GM23338 (cell line): ENCODE results near the gene LGALSL. TPM values are rescaled to one million over a fixed set of nuclear protein-coding genes. Genes with fewer than 3 reads are reported as not detected.

Source experiments
- ATAC-seq: fragments of 200-7000 bp; cut with Tn5 transposase; 3 replicates; pipeline ENCODE4 v1.9.1; 2020
- DNase-seq: peaks from one replicate; pipeline ENCODE4 v3.0.0-alpha.2; 2015; ENCODE audit warnings: low spot score
- H2AFZ ChIP-seq: fragments of 200-600 bp; sonication (generic); 2 replicates; pipeline ENCODE4 v1.8.0; 2016; ENCODE audit warnings: antibody characterized with exemption, mild to moderate bottlenecking, moderate library complexity
- H3F3A ChIP-seq: fragments of 200-600 bp; sonication (generic); replicated peaks from 2 replicates; pipeline ENCODE4 v1.8.0; 2017; ENCODE audit warnings: antibody characterized with exemption, mixed run types, low read depth
- H3K27ac ChIP-seq: fragments of 200-600 bp; sonication (generic); 2 replicates; pipeline ENCODE4 v1.6.1; 2016; ENCODE audit warnings: low read depth
- H3K27me3 ChIP-seq: fragments of 200-600 bp; sonication (generic); 2 replicates; pipeline ENCODE4 v1.8.0; 2016; ENCODE audit warnings: mild to moderate bottlenecking, mixed run types, moderate library complexity; ENCODE audit not compliant: insufficient read depth
- H3K36me3 ChIP-seq: fragments of 200-600 bp; sonication (generic); 2 replicates; pipeline ENCODE4 v1.8.0; 2016; ENCODE audit warnings: mild to moderate bottlenecking; ENCODE audit not compliant: insufficient read depth
- H3K4me1 ChIP-seq: fragments of 200-600 bp; sonication (generic); 2 replicates; pipeline ENCODE4 v1.8.0; 2016; ENCODE audit warnings: mild to moderate bottlenecking, moderate library complexity; ENCODE audit not compliant: insufficient read depth
- H3K4me2 ChIP-seq: fragments of 200-600 bp; sonication (generic); 2 replicates; pipeline ENCODE4 v1.7.1; 2017; ENCODE audit warnings: mixed run types
- H3K4me3 ChIP-seq: fragments of 200-600 bp; sonication (generic); 2 replicates; pipeline ENCODE4 v1.6.1; 2016; ENCODE audit warnings: mixed run types
- H3K79me2 ChIP-seq: fragments of 200-600 bp; sonication (generic); replicated peaks from 2 replicates; pipeline ENCODE4 v1.8.0; 2017; ENCODE audit warnings: mild to moderate bottlenecking; ENCODE audit not compliant: insufficient read depth
- H3K9me2 ChIP-seq: fragments of 200-600 bp; sonication (generic); 2 replicates; pipeline ENCODE4 v1.8.0; 2017; ENCODE audit not compliant: insufficient read depth
- H4K20me1 ChIP-seq: fragments of 200-600 bp; sonication (generic); replicated peaks from 2 replicates; pipeline ENCODE4 v1.8.0; 2017; ENCODE audit warnings: mild to moderate bottlenecking; ENCODE audit not compliant: insufficient read depth
- H3K27ac Mint-ChIP-seq: 2 replicates; pipeline ENCODE4 v1.8.0; 2020; ENCODE audit warnings: inconsistent platforms, mild to moderate bottlenecking, moderate library complexity, mixed read lengths
- H3K27me3 Mint-ChIP-seq: 3 replicates; pipeline ENCODE4 v1.8.0; 2022; ENCODE audit warnings: low read depth, mild to moderate bottlenecking, moderate library complexity, mixed read lengths, inconsistent platforms; ENCODE audit not compliant: insufficient read depth, poor library complexity
- H3K36me3 Mint-ChIP-seq: 3 replicates; pipeline ENCODE4 v1.8.0; 2021; ENCODE audit warnings: low read depth, mild to moderate bottlenecking, inconsistent platforms, moderate library complexity, mixed read lengths
- H3K4me1 Mint-ChIP-seq: 3 replicates; pipeline ENCODE4 v1.8.0; 2020; ENCODE audit warnings: mild to moderate bottlenecking, inconsistent platforms, mixed read lengths
- H3K4me3 Mint-ChIP-seq: 3 replicates; pipeline ENCODE4 v1.8.0; 2021; ENCODE audit warnings: moderate library complexity, mild to moderate bottlenecking, inconsistent platforms, mixed read lengths
- H3K9me3 Mint-ChIP-seq: 3 replicates; pipeline ENCODE4 v1.8.0; 2020; ENCODE audit warnings: moderate library complexity, mild to moderate bottlenecking, inconsistent platforms, mixed read lengths
- CREB1 ChIP-seq: fragments of 250-450 bp; sonication (Bioruptor Pico); IDR thresholded peaks from 2 replicates; pipeline ENCODE4 v1.5.0; 2020; ENCODE audit warnings: low read depth, mild to moderate bottlenecking, moderate library complexity
- CTCF ChIP-seq, 2 experiments: fragments of 200-600 bp in 1 of 2; sonication (generic) in 1 of 2; conservative IDR thresholded peaks; 2 replicates each; pipeline versions ENCODE4 v1.5.1 to v1.6.1; 2016 to 2017; ENCODE audit warnings: antibody characterized with exemption in 2 of 2, low read depth in 2 of 2, mild to moderate bottlenecking in 2 of 2, moderate library complexity in 1 of 2
- ETS1 ChIP-seq: IDR thresholded peaks from 2 replicates; pipeline ENCODE4 v1.6.1; 2016; ENCODE audit warnings: antibody characterized with exemption
- EZH2 ChIP-seq: fragments of 200-600 bp; sonication (generic); IDR thresholded peaks from one replicate; pipeline ENCODE4 v1.8.0; 2017; ENCODE audit warnings: antibody characterized with exemption, mild to moderate bottlenecking, low read depth; ENCODE audit not compliant: unreplicated experiment
- EZH2phosphoT487 ChIP-seq: fragments of 200-600 bp; sonication (generic); IDR thresholded peaks from one replicate; pipeline ENCODE4 v1.8.1; 2018; ENCODE audit warnings: antibody characterized with exemption; ENCODE audit not compliant: unreplicated experiment
- JUNB ChIP-seq: IDR thresholded peaks from one replicate; pipeline ENCODE4 v1.6.1; 2016; ENCODE audit warnings: antibody characterized with exemption; ENCODE audit not compliant: unreplicated experiment
- NANOG ChIP-seq: IDR thresholded peaks from 2 replicates; pipeline ENCODE4 v1.6.1; 2016; ENCODE audit warnings: antibody characterized with exemption, borderline replicate concordance
- POLR2AphosphoS5 ChIP-seq: IDR thresholded peaks from 2 replicates; pipeline ENCODE4 v1.6.1; 2016; ENCODE audit warnings: antibody characterized with exemption, low read depth
- STAT1 ChIP-seq: IDR thresholded peaks from one replicate; pipeline ENCODE4 v1.6.1; 2016; ENCODE audit warnings: antibody characterized with exemption; ENCODE audit not compliant: unreplicated experiment
- ZNF114 ChIP-seq: fragments of 250-450 bp; sonication (Bioruptor Pico); IDR thresholded peaks from 2 replicates; pipeline ENCODE4 v1.5.0; 2020; ENCODE audit warnings: mild to moderate bottlenecking, moderate library complexity
- ZNF331 ChIP-seq: fragments of 250-450 bp; sonication (Bioruptor Pico); IDR thresholded peaks from 2 replicates; pipeline ENCODE4 v1.5.0; 2020; ENCODE audit warnings: low read depth, mild to moderate bottlenecking, moderate library complexity
- polyA plus RNA-seq: library from polyadenylated mRNA; unstranded; fragments of >200 nt; fragmentation: Nextera tagmentation; extraction: Ambion mirVana; gene quantifications from 2 replicates; pipeline ENCODE4 v1.2.1, GENCODE V29; 2016
- total RNA-seq: library from RNA; depleted of rRNA; stranded (reverse); fragments of >200 nt; shearing (Covaris generic); gene quantifications from 2 replicates; pipeline ENCODE4 v1.2.3, GENCODE V29; 2014
- TF ChIP-seq, protein P1 (sequence below): fragments of 250-450 bp; sonication (Bioruptor Pico); IDR thresholded peaks from 2 replicates; pipeline ENCODE4 v1.5.0; 2020; ENCODE audit warnings: mild to moderate bottlenecking, moderate library complexity
- TF ChIP-seq, protein P2 (sequence below): IDR thresholded peaks from one replicate; pipeline ENCODE4 v1.6.1; 2018; ENCODE audit warnings: antibody characterized with exemption; ENCODE audit not compliant: unreplicated experiment

LGALSL gene
- total and polyA plus RNA-seq, 2 experiments from 2014 or later = 20.6 to 28.4 TPM

- peaks cover 41% of the 10 kb centered on the region for H3K4me1 Mint-ChIP-seq
- Histone ChIP-seq H3K36me3 (no peaks in the 10 kb centered on the region), H3K79me2 (peaks cover 13% of the 10 kb centered on the region), H3K27me3 (no peaks in the 10 kb centered on the region), H3K9me2 (peaks cover 3% of the 10 kb centered on the region; the same call in 1 of the 2 replicates), H3K27ac (no peak overlapping the region), H2AFZ (no peak overlapping the region), H3F3A (no peaks in the 10 kb centered on the region), H3K4me2 (peak overlapping the region; percentile 22), H3K4me3 (no peak overlapping the region), H4K20me1 (no peaks in the 10 kb centered on the region), H3K4me1 (peaks cover 48% of the 10 kb centered on the region)
- no peak for ATAC-seq
- no peak for DNase-seq
- no peak overlapping the region for H3K4me3 Mint-ChIP-seq
- no peak for TF ChIP-seq ETS1
- TF ChIP-seq, protein P1, sequence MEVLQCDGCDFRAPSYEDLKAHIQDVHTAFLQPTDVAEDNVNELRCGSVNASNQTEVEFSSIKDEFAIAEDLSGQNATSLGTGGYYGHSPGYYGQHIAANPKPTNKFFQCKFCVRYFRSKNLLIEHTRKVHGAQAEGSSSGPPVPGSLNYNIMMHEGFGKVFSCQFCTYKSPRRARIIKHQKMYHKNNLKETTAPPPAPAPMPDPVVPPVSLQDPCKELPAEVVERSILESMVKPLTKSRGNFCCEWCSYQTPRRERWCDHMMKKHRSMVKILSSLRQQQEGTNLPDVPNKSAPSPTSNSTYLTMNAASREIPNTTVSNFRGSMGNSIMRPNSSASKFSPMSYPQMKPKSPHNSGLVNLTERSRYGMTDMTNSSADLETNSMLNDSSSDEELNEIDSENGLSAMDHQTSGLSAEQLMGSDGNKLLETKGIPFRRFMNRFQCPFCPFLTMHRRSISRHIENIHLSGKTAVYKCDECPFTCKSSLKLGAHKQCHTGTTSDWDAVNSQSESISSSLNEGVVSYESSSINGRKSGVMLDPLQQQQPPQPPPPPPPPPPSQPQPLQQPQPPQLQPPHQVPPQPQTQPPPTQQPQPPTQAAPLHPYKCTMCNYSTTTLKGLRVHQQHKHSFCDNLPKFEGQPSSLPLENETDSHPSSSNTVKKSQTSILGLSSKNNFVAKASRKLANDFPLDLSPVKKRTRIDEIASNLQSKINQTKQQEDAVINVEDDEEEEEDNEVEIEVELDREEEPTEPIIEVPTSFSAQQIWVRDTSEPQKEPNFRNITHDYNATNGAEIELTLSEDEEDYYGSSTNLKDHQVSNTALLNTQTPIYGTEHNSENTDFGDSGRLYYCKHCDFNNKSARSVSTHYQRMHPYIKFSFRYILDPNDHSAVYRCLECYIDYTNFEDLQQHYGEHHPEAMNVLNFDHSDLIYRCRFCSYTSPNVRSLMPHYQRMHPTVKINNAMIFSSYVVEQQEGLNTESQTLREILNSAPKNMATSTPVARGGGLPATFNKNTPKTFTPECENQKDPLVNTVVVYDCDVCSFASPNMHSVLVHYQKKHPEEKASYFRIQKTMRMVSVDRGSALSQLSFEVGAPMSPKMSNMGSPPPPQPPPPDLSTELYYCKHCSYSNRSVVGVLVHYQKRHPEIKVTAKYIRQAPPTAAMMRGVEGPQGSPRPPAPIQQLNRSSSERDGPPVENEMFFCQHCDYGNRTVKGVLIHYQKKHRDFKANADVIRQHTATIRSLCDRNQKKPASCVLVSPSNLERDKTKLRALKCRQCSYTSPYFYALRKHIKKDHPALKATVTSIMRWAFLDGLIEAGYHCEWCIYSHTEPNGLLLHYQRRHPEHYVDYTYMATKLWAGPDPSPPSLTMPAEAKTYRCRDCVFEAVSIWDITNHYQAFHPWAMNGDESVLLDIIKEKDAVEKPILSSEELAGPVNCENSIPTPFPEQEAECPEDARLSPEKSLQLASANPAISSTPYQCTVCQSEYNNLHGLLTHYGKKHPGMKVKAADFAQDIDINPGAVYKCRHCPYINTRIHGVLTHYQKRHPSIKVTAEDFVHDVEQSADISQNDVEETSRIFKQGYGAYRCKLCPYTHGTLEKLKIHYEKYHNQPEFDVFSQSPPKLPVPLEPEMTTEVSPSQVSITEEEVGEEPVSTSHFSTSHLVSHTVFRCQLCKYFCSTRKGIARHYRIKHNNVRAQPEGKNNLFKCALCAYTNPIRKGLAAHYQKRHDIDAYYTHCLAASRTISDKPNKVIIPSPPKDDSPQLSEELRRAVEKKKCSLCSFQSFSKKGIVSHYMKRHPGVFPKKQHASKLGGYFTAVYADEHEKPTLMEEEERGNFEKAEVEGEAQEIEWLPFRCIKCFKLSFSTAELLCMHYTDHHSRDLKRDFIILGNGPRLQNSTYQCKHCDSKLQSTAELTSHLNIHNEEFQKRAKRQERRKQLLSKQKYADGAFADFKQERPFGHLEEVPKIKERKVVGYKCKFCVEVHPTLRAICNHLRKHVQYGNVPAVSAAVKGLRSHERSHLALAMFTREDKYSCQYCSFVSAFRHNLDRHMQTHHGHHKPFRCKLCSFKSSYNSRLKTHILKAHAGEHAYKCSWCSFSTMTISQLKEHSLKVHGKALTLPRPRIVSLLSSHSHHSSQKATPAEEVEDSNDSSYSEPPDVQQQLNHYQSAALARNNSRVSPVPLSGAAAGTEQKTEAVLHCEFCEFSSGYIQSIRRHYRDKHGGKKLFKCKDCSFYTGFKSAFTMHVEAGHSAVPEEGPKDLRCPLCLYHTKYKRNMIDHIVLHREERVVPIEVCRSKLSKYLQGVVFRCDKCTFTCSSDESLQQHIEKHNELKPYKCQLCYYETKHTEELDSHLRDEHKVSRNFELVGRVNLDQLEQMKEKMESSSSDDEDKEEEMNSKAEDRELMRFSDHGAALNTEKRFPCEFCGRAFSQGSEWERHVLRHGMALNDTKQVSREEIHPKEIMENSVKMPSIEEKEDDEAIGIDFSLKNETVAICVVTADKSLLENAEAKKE = no peak
- TF ChIP-seq ZNF331 = no peak
- no peak for TF ChIP-seq EZH2phosphoT487
- no peak for TF ChIP-seq NANOG
- TF ChIP-seq JUNB = no peak
- TF ChIP-seq EZH2 = no peak
- TF ChIP-seq, protein P2, sequence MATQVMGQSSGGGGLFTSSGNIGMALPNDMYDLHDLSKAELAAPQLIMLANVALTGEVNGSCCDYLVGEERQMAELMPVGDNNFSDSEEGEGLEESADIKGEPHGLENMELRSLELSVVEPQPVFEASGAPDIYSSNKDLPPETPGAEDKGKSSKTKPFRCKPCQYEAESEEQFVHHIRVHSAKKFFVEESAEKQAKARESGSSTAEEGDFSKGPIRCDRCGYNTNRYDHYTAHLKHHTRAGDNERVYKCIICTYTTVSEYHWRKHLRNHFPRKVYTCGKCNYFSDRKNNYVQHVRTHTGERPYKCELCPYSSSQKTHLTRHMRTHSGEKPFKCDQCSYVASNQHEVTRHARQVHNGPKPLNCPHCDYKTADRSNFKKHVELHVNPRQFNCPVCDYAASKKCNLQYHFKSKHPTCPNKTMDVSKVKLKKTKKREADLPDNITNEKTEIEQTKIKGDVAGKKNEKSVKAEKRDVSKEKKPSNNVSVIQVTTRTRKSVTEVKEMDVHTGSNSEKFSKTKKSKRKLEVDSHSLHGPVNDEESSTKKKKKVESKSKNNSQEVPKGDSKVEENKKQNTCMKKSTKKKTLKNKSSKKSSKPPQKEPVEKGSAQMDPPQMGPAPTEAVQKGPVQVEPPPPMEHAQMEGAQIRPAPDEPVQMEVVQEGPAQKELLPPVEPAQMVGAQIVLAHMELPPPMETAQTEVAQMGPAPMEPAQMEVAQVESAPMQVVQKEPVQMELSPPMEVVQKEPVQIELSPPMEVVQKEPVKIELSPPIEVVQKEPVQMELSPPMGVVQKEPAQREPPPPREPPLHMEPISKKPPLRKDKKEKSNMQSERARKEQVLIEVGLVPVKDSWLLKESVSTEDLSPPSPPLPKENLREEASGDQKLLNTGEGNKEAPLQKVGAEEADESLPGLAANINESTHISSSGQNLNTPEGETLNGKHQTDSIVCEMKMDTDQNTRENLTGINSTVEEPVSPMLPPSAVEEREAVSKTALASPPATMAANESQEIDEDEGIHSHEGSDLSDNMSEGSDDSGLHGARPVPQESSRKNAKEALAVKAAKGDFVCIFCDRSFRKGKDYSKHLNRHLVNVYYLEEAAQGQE = no peak
- no peak for TF ChIP-seq CREB1
- TF ChIP-seq CTCF (conservative IDR thresholded peaks at IDR 0.05; ENCODE audit: low read depth in 2 of 2) = no peak
- no peak for TF ChIP-seq ZNF114 (CRISPR knock-in tag)
- TF ChIP-seq STAT1 = no peak
- TF ChIP-seq POLR2AphosphoS5 = no peak
- H3K27ac Mint-ChIP-seq = no peak overlapping the region
- H3K27me3 Mint-ChIP-seq = peaks cover 9% of the 10 kb centered on the region
- H3K36me3 Mint-ChIP-seq = peaks cover 11% of the 10 kb centered on the region
- peaks cover 4% of the 10 kb centered on the region; the same call in 2 of the 3 replicates for H3K9me3 Mint-ChIP-seq
Measured at GRCh38 chr2:64451051-64451450, 2.9 kb upstream of the LGALSL start.
